Raji (cell line): ENCODE results near the gene VSIG10L2.

ENCODE experiments used
- POLR2A ChIP-seq: IDR thresholded peaks from 2 replicates; pipeline ENCODE4 v1.6.1; 2011; ENCODE audit warnings: low read depth, low read length, control low read depth; ENCODE audit not compliant: insufficient read depth

VSIG10L2 gene

DNA sequence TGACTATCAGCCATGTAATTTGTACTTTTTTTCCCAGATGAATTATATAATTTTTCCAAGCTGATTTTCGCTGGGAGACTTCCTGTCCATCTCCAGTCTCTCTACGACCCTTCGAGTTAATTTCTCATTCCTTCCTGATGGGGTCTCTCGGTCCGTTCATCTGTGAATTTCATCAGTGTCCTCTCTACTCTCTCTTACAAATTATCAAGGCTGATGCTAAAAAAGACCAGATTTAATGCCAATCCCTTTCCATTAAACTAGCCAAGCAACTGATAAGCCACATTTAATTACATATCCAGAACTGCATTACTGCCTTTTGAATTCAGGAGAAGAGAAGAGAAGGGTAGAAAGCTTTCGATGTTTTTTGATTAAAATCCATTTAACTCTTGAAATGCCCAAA is 25.8 kb downstream of the VSIG10L2 start:
- no peak for TF ChIP-seq POLR2A

DNA sequence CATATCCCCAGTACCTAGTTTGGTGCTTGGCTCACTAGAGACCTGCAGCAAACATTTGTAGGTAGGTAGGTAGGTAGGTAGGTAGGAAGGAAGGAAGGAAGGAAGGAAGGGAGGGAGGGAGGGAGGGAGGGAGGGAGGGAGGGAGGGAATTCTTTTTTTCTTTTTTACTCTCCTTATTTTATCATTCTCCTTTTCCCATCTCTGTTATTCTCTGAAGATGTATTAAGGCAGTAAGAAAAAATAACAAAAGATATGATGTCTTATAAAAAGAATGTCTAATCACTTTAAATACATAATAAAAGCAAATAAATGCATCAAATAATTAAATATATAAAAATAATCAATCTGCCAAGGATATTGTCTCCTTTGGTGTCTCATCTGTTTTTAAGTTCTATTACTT is 28.4 kb downstream of the VSIG10L2 start:
- TF ChIP-seq POLR2A, result no peak

DNA sequence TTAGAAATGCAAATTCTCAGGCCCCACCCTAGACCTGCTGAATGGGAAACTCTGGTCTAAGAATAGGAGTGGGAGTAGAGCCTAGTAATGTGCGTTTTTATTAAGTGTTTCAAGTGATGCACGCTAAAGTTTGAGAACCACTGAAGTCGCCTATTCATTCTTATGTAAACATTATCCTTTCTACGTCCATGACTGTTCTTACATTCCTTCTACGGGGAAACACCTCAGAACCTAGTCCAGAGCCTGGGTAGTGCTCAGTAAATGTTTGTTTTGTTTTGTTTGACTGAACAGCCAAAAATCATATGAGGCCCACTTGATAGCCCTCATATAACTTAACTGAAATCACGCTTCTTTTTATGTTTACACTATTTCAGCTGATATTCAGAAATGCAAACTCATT is 29.8 kb downstream of the VSIG10L2 start:
- no peak for TF ChIP-seq POLR2A

DNA sequence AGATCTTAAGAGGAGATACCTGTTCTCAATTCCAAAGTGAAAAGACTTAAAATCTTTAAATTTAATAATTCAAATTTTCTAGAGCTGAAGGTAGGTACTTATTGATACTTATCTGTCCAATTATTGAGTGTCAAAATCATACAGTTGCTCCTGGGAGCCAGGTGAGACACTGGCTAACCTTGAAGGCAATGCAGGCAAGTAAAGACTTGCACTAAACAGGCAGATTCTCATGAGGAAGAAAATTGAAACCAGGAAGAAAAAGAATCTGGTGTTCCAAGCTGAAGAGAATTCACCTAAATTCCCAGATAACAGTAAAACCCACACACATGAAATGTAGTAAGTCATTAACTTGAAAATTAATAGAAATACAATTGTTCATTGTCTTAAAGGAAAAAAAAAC is 30.3 kb downstream of the VSIG10L2 start:
- TF ChIP-seq POLR2A, result no peak

DNA sequence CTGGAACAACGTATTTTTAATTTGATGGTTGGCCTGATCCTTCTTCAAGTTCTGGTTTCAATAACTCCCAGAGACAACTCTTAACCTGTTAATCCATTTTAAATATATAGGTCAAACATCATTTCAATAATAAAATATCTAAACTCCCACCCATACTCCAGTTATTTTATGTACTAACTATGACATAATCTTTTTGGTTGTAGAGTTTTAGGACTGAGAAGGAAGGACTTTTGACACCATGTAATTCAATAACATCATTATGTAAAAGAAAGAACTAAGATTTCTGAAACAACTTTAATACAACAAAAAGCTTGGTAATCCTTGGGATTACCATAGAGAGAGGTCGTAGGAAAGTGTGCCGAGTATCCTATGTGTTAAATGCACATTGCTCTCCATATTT is 31.5 kb downstream of the VSIG10L2 start:
- no peak for TF ChIP-seq POLR2A

DNA sequence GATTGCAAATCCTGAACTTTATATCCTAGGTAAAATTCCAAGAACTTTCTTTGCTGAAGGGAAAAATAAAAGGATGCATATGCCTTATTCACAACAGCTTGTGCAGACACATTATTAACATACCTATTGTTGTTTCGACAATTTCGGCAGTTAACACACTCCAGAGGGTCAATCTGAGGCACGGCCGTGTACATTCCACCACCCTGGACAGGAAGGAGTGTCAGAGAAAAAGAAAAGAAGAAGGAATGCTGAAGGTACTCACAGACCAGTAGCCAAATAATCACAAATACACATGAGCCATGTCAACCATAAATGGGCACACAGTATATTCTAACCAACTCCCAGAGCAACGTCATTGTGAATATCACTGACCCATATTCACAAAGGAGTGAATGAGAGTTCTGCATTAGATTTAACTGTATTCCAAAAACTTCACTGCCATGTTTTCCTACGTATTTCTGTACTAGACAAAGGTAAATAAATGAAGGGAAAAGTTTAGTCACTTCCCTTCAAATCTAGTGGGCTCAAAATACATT is 32.4 kb downstream of the VSIG10L2 start:
- TF ChIP-seq POLR2A, result no peak

DNA sequence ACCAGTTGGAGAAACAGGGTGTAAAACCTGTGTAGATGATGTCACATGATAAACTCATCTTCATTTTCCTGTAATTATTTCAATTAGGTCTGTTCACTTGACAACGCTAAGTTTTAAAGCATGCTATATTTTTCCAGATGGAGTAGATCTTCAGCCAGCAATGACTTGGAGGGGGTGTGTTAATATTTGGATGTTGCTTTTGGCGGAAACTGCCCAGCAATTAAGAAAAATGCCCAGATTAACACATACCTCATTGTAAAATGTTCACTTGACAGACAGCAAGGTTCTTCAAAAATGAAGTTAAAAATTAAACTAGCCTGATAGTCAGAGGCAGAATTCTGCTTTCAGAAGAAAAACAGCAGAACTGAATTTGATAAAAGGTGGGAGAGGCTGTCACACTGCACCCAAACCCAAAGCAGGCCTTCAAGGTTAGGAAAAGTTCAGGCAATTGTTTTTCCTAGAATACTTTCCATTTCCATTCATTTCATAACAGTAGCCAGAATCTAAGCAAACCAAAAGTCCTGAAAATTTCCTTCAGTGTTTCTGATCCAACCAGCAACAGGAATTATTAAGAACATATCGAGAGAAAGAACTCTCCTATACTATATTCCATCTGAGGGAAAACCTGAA is 33.0 kb downstream of the VSIG10L2 start:
- TF ChIP-seq POLR2A, result no peak

DNA sequence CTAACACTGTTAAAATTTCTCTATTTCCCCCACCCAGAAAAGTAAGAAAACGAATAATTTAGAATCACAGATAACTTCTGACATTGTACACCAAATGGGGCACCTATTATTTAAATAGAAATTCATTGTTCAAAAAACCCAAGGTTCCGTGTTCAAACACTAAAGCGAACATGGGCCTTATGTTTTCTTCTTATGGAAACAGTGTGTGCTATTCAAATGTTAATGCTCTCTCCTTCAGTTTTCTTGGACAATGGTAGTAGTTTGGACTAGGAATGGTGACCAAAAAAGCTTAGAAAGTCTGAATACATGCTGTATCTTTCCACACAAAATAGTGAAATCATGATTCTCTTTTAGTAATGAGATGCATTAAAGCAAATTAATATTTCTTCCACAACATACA is 33.7 kb downstream of the VSIG10L2 start:
- no peak for TF ChIP-seq POLR2A

DNA sequence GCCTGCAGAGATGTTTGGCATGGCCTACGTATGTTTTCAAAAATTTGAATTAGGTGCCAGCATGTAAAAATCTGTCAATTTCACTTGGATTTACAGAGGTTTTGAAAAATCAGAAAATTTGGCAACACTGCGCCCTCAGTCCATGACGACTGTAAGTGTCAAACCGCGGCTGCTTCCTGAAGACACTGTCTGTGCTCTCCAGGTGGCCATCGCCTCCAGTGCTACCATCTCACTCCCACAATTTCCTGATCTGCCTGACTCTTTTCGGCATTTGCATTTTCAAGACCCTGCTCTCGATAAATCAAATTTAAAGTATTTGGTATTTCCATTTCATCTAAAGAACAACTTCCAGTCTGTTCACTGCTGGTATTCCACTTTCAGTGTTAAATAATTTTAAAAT is 34.6 kb downstream of the VSIG10L2 start:
- TF ChIP-seq POLR2A, result no peak

DNA sequence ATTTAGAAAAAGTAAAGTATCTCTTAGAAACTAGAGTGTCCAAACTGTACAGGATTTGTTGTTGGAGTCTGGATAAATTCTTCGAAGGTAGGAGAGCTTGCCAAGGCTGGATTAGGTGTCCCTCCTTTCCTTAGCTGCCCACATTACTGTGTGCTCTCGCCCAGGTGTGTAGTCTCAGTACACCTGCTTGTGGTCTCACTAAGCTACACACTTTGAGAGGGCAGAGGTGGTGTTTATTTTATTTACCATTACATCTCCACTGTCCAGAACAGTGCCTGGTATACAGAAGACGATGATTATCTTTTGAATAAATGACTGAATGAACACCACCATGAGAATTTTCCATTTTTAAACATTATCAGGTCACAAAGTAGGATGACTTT is 36.5 kb downstream of the VSIG10L2 start:
- no peak for TF ChIP-seq POLR2A

DNA sequence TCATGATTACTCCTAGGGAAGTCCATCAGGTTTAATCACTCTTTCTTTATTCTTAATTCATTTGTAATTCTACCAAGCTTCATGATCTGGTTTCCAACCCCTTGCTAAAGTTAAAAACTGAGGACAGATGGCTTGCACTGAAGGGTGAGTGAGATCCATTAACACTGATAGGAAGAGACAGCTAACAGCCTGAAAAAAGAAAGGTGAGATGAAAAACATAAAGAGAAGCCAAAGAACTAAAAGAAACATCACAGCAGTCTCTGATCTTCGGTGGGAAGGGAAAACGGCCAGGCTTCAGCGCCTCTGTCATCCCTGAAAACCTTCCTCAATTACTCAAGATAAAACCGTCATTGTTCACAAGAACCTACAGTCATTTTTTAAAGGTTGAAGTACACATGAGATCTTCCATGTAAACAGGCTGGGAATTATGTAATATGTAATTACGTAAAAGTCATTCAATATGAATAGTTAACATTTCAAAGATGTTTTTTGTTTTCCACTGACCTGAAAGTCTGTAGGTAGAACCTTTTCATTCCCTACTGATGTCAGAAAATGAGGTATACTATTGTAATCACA is 41.3 kb downstream of the VSIG10L2 start:
- TF ChIP-seq POLR2A, result no peak

DNA sequence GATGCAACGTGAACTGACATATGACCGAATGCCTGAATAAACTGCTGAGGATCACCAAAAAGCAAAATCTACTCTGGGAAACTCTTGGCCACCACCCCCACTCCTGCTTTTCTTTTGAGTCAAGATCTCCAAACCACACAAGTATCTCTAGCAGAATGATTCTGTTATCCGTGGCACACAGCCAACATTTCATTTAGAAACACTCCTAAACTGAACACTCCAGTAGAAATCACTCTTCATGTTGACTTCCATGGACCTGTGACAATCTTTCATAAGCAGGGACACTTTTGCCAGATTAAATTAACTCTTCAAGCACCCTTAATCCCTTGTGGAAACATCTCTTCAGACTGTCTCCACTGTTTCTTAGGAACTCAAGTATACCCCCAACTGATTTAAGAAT is 44.4 kb downstream of the VSIG10L2 start:
- no peak for TF ChIP-seq POLR2A

DNA sequence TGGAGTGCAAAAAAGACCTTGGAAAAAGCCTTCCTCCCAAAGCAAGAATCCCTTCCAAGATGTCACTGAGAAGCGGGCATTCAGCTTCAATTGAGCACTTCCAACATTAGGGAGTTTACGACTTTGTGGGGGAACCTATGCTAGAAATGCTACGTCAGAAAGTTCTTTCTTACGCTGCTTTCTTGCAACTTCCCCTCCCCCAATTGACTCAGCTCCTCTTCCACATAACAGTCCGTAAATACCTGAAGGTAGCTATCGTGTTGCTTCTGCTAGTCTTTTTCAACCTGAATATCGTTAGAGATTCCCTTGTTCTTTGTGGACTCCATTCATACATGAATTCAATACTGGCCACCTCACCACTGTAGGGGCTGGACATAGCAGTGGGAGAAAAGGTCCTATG is 47.0 kb downstream of the VSIG10L2 start:
- TF ChIP-seq POLR2A, result no peak

DNA sequence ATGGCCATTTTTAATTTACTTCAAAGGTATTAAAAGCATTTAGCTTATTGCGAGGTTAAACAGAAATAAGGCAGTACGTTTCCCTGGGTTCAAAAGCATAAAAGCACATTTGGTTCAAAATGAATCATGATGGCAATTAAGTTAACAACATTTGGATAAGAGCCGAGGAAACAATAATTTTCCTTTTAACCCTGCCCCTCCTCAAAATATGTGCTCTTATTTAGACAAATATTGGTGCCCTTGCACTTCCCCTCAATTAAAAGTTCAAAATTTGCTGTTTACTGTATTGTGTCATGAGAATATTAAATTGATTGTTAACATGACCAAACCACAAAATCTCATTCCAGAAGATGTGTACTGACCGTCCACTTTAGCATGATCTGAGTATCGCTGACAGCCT is 48.7 kb downstream of the VSIG10L2 start:
- no peak for TF ChIP-seq POLR2A

DNA sequence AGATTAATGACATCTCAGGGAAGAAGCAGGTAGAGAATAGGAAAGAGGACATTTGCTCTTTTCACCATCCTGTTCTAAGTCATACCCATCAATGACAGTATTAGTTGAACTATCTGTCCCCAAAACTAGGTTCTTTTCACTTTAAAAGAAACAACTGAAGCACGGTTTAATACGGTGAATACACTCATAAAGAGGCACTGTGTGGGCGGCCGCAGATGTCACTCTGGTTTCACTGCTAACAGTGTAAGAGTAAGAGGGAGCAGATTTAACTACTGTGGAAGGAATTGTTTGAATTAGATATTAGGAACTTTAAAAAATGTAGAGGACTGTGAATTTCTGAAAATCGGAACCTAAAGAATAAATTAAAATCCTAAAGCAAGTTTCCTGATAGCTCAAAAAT is 49.5 kb downstream of the VSIG10L2 start:
- TF ChIP-seq POLR2A, result no peak

DNA sequence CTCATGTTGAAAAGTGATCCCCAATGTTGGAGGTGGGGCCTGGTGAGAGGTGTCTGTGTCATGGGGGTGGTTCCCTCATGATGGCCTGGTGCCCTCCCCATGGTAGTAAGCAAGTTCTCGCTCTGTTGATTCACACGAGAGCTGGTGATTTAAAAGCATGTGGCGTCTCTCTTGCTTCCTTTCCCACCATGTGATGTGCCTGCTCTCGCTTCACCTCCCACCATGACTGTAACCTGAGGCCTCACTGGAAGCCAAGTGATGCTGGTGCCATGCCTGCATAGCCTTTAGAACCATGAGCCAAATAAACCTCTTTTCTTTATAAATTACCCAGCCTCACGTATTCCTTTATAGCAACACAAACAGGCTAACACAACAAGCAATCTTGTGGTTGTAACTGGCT is 52.4 kb downstream of the VSIG10L2 start:
- TF ChIP-seq POLR2A, result no peak
